ENCODE results near the gene ASPDH. TPM values are rescaled to one million over a fixed set of nuclear protein-coding genes. Genes with fewer than 3 reads are reported as not detected.

The ASPDH gene
- total and polyA plus RNA-seq, 3 donors from 2014 or later = 0.90 TPM; not detected in 2

GRCh38 chr19:50511069-50511822 lies 2.5 kb downstream of the ASPDH start, which contains the start of gene JOSD2:
Gene JOSD2 (minus strand): TSS chr19:50511191. CDS start chr19:50510431, 760 bp downstream.
- DNase-seq = peak; percentile 100
- Histone ChIP-seq H3K36me3 (ENCODE audit: low read depth, missing control alignments) (no peaks in the 10 kb centered on the region), H3K4me1 (peaks cover 20% of the 10 kb centered on the region), H3K9me3 (no peaks in the 10 kb centered on the region), H3K27ac (peak within 1 kb of the TSS; percentile 76 to 77), H3K4me3 (peak within 1 kb of the TSS; percentile 66 to 89), H3K27me3 (no peaks in the 10 kb centered on the region)
- TF ChIP-seq POLR2A (IDR thresholded peaks at IDR 0.05) (peak; percentile 50), CTCF (IDR thresholded peaks at IDR 0.05) (no peak)
- 0 to 2% methylated on average over 39 to 69 of the region's 69 CpGs for WGBS, 2 donors
- intact Hi-C loops (cut with DNase I; ENCODE audit: low total_unique reads) = no loop called here

- H3K4me1 ChIP-seq = peaks cover 20% of the 10 kb centered on the region
- peak overlapping the region; percentile 76 to 77 for H3K27ac ChIP-seq
- intact Hi-C loops (cut with DNase I; ENCODE audit: low total_unique reads) = no loop called here
- WGBS, 2 donors = 1 to 7% methylated on average over 4 to 10 of the region's 10 CpGs
- no peaks in the 10 kb centered on the region for H3K36me3 ChIP-seq (ENCODE audit: low read depth, missing control alignments)
- no peak for TF ChIP-seq POLR2A (IDR thresholded peaks at IDR 0.05)
- TF ChIP-seq CTCF (IDR thresholded peaks at IDR 0.05) = no peak
- H3K4me3 ChIP-seq = peak overlapping the region; percentile 66 to 89
- H3K27me3 ChIP-seq = no peaks in the 10 kb centered on the region
- H3K9me3 ChIP-seq = no peaks in the 10 kb centered on the region
- DNase-seq = no peak
Measured at GRCh38 chr19:50510700-50511068, 3.0 kb downstream of the ASPDH start.

GRCh38 chr19:50510121-50510670 lies 3.5 kb downstream of the ASPDH start:
- DNase-seq = peak; percentile 75
- intact Hi-C loops (cut with DNase I; ENCODE audit: low total_unique reads) = no loop called here
- WGBS, 2 donors = 17 to 21% methylated on average over 8 to 26 of the region's 26 CpGs

GRCh38 chr19:50509366-50509765 lies 4.3 kb downstream of the ASPDH start:
- no peaks in the 10 kb centered on the region for H3K36me3 ChIP-seq (ENCODE audit: low read depth, missing control alignments)
- H3K27ac ChIP-seq = peak overlapping the region in 1 of 2 donors; percentile 77
- intact Hi-C loops (cut with DNase I; ENCODE audit: low total_unique reads) = no loop called here
- H3K4me3 ChIP-seq = no peak overlapping the region
- 83 to 91% methylated on average over 11 of the region's 11 CpGs for WGBS, 2 donors
- DNase-seq = no peak
- no peak for TF ChIP-seq CTCF (IDR thresholded peaks at IDR 0.05)
- TF ChIP-seq POLR2A (IDR thresholded peaks at IDR 0.05) = no peak
- peaks cover 20% of the 10 kb centered on the region for H3K4me1 ChIP-seq
- no peaks in the 10 kb centered on the region for H3K9me3 ChIP-seq
- H3K27me3 ChIP-seq = no peaks in the 10 kb centered on the region

More at GRCh38 chr19:50510121-50510670, 3.5 kb downstream of the ASPDH start:
- no peaks in the 10 kb centered on the region for H3K36me3 ChIP-seq (ENCODE audit: low read depth, missing control alignments)
- TF ChIP-seq CTCF (IDR thresholded peaks at IDR 0.05) = no peak
- TF ChIP-seq POLR2A (IDR thresholded peaks at IDR 0.05) = no peak
- peak overlapping the region; percentile 76 to 77 for H3K27ac ChIP-seq
- H3K4me1 ChIP-seq = peaks cover 20% of the 10 kb centered on the region
- H3K4me3 ChIP-seq = peak overlapping the region; percentile 66 to 89
- no peaks in the 10 kb centered on the region for H3K9me3 ChIP-seq
- no peaks in the 10 kb centered on the region for H3K27me3 ChIP-seq
